ENCODE results near the gene BNC2.

Gene BNC2

DNA sequence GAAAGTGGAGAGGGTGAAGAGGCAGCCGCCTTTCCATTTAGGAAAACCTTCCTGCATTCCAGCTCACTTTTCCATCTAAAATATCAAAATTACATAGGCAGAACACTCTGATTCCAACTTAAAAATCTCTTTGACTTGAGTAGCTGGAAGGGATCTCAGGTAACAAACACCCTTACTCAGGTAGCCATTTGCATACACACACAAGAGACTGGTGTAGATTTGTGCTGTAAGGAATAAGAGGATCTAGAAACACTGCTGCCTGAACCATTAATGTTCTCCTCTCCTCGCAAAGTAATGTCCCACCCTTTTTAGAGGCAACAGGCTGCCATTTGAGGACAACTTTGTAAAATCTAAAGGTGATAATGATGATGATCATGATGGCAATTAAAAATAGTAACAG, 53.5 kb downstream of the BNC2 start:
- no peak for FAIRE-seq
- DNase-seq (ENCODE audit: insufficient read length, low spot score) = no peak

DNA sequence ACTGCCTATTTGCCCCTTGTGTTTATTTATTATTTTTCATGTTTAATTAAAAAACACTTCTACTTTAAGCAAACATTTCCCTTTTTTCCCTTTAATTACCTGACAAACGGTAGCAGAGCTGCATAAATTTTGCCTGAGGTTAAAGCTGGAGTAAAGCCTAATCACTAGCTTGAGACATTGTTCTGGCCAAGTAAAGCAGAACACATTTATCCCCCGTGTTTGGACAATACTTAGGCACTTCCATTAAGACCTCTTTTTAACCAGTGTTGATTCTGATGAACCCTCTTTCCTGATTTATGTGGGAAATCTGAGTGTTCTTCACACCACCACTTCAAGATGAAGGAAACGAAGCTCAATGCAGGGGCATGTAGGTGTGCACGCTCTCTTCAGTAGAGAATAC, 54.5 kb downstream of the BNC2 start:
- FAIRE-seq = no peak
- DNase-seq (ENCODE audit: insufficient read length, low spot score) = no peak

DNA sequence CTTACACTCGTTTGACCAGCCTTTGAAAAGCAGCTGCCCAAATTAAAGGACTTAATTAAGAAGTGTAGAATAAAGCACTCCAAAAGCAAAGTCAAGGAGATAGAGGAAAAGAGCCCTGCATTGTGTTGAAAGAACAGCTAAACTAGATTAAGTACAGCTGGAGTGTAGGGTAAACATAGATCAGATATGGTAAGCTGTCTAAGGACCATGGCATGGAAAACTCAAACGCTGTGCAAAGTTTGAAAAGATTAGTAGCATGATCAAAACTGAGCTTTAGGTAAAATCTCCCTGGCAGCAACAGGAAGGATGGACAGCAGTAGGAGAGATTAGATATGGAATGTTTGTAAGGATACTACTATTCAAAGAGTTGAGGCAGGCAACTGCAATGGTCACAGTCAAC, 55.4 kb downstream of the BNC2 start:
- FAIRE-seq (no peak), DNase-seq (ENCODE audit: insufficient read length, low spot score) (no peak)

DNA sequence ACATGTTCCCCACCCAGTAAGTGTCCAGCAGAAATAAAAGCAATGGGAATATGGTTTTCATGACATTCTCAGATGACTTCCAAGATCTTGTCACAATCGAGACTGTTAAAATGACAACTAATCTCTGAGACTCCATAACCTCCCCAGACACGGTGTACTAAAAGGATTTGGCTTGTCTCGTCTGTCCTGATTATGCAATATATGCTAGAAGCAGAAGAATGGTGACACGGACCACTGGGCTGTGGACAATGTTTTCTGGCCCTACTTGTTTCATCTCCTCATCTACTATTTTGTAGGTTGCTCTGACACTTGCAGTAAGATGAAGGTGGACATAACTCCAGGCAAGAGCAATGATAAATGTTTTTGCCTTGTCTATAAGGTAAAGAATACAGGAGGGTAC, 56.6 kb downstream of the BNC2 start:
- FAIRE-seq = no peak

DNA sequence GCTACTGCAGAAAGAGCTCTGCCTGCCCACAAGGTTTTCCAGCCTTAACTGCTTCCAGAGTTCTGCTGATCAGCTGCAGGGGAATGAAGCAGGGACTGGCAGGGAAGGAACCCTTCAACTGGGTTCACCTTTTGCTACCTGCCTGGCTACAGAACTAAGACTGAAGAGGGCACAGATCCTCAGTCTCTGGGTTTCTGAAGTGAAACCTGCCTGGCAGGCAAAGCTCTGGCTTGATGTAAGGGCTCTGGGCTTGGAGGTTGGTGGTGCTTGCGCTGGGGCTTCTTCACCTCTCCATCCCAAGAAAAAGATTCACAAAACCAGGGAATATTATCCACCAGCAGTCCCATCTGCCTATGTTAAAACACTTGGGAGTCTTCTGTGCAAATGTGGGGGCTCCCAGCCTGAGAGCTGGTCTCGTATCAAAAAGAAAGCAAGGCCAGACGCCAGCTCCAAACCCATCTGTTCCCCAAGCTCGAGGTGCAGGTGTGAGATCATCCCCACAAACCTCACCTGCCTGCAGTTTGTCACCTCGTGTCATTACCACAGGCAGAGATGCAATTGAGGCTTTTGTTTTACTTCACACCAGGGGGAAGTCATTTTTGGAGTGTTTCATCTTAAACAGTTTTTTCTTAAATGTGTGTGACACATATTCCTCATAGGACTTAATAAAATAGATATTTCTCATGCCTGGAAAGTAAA, 58.3 kb downstream of the BNC2 start:
- DNase-seq (ENCODE audit: insufficient read length, low spot score) (no peak), FAIRE-seq (no peak)

More for the DNA sequence above, 56.6 kb downstream of the BNC2 start:
- DNase-seq (ENCODE audit: insufficient read length, low spot score) = no peak

DNA sequence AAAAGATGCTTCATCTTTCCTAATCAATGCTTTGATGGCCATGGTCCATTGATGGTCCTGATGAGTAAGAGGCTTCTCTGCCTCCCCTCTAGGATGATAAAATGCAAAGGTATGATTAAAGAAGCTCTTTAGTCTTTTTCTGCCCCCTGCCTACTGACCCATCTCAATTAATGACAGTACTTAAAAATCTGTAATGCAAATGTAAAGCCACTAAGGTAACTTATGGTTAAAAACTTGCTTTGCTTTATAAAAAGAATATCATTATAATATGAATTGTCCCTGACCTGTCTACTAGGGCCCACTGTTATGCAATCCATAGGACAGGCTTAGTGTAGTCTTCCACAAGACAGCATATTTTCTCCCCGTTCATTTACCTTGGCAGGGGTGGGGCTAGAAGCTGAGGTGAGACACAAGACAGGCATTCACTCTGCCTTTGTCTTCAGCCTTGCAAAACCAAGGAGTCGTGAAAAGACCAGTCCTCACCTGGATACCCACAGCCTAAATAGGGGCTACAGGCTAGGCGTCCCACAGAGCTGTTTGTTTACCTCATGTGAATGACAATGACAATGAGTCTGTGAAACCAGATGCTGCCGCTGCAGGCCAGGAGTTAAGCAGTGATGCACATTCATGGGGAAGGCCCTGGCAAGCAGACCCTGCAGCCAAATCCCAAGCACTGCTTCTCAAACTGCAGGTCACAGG, 60.4 kb downstream of the BNC2 start:
- FAIRE-seq (no peak), DNase-seq (ENCODE audit: insufficient read length, low spot score) (no peak)

DNA sequence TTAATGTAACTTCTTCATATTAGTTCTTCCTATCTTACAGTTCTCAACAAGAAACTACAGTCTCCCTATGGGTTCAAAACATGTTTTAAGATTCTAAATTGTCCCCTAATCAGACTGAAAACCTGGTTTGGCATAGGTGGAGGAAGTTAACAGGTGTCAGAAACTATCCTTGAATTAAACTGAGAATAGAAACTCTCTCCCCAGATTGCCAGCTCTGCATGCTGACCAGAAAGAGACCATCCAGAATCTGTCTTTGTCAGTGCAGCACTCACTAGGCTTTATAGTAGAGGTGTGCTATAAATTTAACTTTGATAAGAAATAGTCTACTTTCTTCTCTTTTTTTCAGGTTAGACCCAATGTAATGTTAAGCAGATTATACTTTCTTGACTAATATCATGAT, 63.8 kb downstream of the BNC2 start:
- DNase-seq (ENCODE audit: insufficient read length, low spot score) = no peak
- FAIRE-seq = no peak

DNA sequence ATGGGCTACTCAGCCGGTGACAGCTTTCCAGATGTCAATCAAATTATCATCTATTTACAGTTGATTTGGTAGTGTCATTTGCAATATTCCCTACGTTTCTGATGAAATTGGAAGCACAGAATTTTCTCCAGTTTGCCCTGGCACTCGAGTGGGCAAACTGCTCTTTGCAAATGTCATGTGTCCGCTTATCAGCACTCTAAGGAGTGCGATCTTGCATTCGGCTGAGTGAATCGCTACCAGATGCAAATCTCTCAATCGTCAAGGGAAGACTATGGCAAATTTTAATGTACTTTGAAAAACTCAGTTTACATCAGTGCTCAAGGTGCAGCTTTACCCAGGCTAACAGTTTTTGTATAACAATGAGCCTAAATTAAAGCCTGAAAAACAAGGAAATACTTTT, 66.8 kb downstream of the BNC2 start:
- DNase-seq (ENCODE audit: insufficient read length, low spot score) (no peak), FAIRE-seq (no peak)

DNA sequence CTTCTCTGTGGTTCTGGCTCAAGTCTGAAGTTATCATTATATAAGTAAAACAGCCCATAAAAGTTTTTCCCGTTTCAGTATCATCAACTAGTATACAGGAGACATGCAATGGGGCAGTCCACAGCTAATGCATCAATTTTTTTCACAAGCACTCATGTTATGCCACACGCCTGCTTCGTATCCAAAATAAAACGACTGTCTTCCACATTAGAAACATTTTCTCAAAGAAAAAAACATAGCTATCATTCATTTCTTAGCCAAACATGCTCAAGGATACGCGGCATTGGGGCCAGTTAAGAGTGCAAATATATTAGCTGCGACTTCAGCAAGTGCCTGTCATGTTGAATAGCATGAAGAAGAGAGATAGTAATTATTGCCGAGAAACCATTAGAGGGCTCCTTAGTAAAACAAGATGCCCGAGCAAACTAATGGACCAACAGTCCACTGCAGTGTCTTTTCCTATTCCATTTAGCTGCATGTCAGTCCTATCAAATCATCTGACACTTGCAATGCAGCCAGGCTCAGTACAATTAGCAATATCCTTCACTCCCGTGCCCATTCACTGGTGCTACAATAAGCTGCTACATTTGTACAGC, 68.5 kb downstream of the BNC2 start:
- FAIRE-seq (no peak), DNase-seq (ENCODE audit: insufficient read length, low spot score) (no peak)

DNA sequence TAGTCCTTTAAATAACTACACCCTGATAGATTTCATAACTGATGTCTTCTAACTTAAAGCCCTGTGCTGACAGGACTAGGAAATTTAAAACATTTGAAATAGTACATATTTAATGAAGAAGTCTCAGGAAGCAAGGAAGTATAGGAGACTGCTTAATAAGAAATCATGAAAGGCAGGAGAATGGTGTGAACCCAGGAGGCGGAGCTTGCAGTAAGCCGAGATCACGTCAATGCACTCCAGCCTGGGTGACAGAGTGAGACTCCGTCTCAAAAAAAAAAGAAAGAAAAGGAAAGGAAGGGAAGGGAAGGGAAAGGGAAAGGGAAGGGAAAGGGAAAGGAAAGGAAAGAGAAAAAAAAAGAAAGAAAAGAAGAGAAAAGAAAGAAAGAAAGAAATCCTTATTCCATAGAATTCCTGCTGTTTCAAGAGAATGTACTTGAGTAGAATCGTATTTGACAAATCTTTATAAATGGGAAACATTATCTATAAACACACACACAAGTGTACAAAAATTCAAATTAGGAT, 74.1 kb downstream of the BNC2 start:
- DNase-seq (ENCODE audit: insufficient read length, low spot score) (no peak), FAIRE-seq (no peak)

DNA sequence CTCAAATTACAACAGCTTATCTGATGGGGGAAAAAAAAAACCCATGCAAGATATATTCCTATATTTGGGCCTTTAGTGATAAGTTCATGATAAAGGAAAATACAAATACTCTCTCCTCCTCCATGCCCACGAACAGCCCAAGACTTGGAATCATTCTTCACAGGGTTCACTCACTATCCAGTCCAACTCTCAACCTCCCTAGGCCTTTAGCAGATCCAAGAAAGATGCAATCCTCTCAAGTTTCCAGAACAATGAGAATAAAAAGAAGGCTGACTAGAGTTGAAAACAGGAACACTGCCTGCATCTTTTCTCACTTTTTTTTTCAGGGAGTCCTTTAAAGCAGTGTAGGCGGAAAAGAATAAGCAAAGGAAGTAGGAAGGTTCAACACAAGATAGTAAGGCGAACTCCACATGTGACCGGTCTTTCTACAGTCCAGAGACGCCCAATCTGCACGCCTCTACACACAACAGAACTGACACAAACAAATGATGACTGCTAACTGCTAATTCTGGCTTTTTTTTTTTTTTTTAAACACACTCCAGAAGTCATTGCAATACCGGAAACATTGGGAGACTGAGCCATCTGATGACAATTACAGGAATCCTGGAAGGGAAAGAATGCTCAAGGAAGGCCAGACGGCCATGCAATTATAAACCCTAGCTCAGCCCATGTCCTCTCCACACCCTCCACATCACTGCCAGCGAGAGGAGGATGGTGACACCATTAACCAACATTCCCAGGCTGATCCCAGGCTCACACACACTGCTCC, 75.4 kb downstream of the BNC2 start:
- no peak for DNase-seq (ENCODE audit: insufficient read length, low spot score)
- no peak for FAIRE-seq

DNA sequence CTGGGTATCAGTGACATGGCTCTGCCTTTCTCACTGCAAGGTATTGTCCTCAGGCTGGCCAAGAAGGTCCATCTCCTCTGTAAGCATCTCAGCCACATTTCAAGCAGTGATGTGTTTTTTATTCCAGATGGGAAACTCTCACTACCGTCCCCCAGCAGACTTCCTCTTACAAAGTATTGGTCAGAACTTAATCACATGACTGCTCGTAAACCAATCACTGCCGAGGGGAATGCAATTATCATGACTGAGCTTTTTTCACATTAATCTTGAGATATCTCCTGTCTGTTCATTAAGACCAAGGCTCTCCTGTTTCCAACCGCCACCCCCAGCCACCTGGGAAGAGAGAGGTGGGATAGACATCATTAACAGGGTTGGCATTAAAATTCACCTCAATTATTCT, 76.4 kb downstream of the BNC2 start:
- DNase-seq (ENCODE audit: insufficient read length, low spot score) = no peak
- FAIRE-seq = no peak

DNA sequence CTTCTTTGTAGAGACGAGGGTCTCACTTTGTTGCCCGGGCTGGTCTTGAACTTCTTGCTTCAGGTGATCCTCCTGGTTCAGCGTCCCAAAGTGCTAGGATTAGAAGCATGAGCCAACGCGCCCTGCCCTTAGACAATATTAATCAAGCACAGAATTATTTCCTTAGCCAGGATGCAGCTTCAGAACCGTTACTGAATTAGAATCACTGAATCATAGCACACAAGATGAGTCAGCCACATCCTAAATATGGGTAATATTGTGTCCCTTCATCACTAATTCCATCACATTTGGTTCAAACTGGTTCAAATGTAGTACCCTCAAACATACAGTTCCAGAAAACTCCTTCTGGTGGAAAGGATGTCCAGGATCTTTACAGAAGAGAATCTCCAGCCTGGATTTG, 82.7 kb downstream of the BNC2 start:
- FAIRE-seq (no peak), DNase-seq (ENCODE audit: insufficient read length, low spot score) (no peak)

DNA sequence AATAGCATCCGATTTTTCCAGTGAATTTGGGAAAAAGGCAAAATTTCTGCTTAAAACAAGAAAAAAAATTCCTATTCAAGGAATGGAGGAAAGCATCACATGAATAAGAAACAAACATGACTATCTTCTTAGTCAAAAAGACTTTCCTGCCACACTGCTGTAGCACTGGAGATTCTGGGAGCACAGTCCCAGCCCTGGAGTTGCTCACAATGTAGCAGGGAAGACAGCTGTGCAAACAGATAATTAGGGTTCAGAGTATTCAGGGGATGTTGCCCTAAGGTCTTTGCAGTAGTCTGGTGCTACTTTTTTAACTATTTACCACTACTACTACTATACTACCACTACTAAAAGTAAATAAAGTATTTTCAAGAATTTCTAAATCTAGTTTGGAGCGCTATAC, 86.5 kb downstream of the BNC2 start:
- DNase-seq (ENCODE audit: insufficient read length, low spot score) (no peak), FAIRE-seq (no peak)

DNA sequence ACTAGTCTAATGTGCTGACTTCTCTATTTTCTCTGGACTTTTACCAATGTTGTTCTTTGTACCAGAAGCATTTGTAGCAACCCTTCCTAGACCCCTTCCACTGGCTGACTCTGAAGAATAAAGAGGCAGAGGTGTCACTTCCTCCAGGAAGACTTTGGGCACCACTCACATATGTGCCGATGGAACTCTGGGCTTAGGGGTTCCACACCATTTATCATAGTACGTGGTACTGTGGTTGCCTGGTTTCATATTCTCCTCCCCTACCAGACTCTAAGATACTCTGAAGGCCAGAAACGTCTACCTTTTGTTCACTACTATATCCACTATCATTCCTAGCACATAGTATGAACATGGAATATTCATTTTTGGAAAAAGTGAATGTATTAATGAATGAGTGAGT, 88.0 kb downstream of the BNC2 start:
- FAIRE-seq (no peak), DNase-seq (ENCODE audit: insufficient read length, low spot score) (no peak)

DNA sequence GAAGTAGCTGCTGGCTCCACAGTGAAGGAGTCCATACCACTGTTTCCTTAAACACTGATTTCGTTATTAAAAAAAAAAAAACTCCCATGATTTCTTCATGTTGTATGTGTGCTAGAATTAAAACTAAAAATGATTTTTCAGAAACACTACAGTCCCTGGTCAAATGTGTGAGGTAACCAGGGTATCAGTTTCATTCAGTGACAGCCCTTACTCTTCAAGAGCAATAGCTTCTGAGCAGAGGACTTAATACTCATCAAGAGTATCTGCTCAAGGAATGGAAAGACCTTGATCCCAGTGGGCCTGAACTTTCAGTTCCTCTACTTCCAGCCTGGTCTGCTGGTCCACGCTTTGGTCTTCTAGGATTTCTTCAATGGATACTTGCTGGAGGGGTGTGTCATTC, 95.1 kb downstream of the BNC2 start:
- FAIRE-seq (no peak), DNase-seq (ENCODE audit: insufficient read length, low spot score) (no peak)

DNA sequence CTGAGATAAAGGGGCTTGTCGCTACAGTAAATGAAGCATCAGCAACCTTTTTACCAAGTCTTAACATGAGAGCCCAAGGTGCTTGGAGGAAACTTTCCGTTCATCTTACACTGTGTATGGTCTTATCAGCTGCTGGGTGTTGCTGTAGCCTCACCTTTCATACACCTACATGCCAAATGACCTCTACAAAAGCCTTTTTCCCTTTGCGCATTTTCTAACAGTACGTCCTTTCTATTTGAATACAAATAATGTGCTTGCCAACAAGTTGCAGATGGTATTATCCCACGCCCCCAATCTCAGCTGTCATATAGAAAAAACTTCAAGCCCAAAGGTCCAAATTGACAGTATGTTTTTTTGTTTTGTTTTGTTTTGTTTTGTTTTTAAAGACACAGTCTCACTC, 96.9 kb downstream of the BNC2 start:
- no peak for FAIRE-seq

DNA sequence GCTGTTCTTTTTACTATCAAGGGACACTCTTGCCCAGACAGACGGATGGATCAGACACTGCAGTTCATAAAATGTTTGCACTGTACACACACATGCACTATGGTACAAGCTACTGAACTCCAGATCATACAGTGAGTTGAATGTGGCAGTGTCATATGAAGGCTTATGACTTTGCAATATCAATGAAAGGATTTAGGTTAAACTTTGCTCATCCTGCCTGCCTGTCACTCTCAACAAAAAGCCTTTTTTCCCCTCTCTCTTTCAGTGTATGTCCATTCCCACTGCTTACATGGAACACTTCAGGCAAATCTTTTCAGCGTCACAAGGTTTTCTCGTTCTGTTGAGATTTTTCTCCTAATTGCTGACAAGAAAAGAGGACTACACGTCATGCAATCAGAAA, 97.4 kb downstream of the BNC2 start:
- FAIRE-seq (no peak), DNase-seq (ENCODE audit: insufficient read length, low spot score) (no peak)

More for the DNA sequence above, 96.9 kb downstream of the BNC2 start:
- DNase-seq (ENCODE audit: insufficient read length, low spot score) = no peak

DNA sequence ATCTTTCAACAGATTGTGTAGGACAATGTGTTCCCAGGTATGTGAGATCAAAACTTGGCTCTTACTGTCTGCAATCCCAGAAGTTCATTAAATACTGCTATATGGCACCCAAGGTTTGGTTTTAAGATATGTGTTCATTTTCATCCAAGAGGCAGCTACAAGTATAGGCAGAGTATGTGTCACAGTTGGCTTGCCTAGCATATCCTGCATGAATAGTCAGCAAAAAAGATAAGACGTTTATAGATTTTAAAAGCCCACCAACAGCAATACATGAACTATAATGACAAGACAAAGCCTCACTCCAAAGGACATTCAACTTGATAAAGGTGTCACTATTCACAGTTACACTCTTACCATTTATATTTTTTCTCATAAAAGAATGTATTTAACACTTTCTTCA, 99.1 kb downstream of the BNC2 start:
- no peak for FAIRE-seq

DNA sequence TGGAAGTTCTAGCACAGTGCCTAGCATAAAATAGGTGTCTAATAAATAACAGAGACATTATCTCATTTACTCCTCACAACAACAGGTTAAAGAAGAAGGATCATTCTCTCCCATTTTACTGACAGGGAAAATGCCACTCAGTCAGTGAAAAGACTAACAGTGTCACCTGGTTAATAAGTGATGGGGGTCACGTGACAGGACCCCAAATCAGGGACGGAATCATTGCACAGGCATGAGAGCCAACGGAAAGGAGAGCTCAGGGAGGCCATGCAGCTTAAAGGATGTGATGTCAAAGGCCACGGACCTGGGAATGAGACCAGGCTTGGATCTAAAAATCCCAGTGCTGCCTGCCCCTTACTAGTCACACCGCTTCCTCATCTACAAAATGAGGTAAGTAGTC, 101.2 kb downstream of the BNC2 start:
- FAIRE-seq = no peak
- DNase-seq (ENCODE audit: insufficient read length, low spot score) = no peak

More for the DNA sequence above, 99.1 kb downstream of the BNC2 start:
- no peak for DNase-seq (ENCODE audit: insufficient read length, low spot score)

DNA sequence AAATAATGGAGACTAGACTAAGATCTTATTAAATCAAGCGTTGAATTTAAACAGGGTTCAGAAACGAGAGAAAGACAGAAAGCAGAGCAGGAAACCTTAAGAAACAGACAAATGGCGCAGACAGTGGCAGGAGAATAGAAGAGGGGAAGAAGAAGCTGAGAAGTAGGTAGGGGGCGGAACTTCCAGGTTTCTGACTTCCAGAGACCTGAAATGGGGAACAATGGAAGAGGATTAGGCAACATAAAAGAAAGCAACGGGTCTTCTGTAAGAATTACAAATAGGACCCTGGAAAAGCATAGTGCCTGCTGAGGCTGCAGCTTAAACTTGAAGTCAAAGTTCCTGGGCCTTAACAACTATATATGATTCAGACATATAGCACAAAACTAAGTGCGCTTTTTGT, 101.7 kb downstream of the BNC2 start:
- no peak for DNase-seq (ENCODE audit: insufficient read length, low spot score)

More for the DNA sequence above, 101.7 kb downstream of the BNC2 start:
- no peak for FAIRE-seq

Measured in HTR-8/SVneo (cell line).